ENCODE measurements around the gene PHACTR2.

PHACTR2 gene

GRCh38 chr6:143718472-143718871, 40.7 kb downstream of the PHACTR2 start:
- H2BK12ac ChIP-seq (ENCODE audit: low read length), result no peak overlapping the region
- H2BK120ac ChIP-seq (ENCODE audit: low read depth, low read length), result no peak overlapping the region
- no peaks in the 10 kb centered on the region for H3K79me1 ChIP-seq (ENCODE audit: low read depth, low read length)
- H2AK5ac ChIP-seq (ENCODE audit: low read depth, low read length), result no peak overlapping the region
- no peak overlapping the region for H3K18ac ChIP-seq (ENCODE audit: low read length)
- no peaks in the 10 kb centered on the region for H3K27me3 ChIP-seq (ENCODE audit: control insufficient read depth in 3 of 3, insufficient read depth in 3 of 3, low read depth in 1 of 3, low read length in 3 of 3)
- H4K8ac ChIP-seq (ENCODE audit: low read depth, low read length), result no peak overlapping the region
- H3K9ac ChIP-seq (ENCODE audit: low read depth, low read length, poor library complexity), result no peak overlapping the region
- no peak overlapping the region for H3K23ac ChIP-seq (ENCODE audit: low read depth, low read length, poor library complexity)
- no peak overlapping the region for H2BK15ac ChIP-seq (ENCODE audit: low read length)
- no peak for DNase-seq (ENCODE audit: low spot score)
- no peak overlapping the region for H3K4ac ChIP-seq (ENCODE audit: low read length)
- H4K91ac ChIP-seq (ENCODE audit: low read depth, low read length, poor library complexity), result no peak overlapping the region
- no CpG with 5 or more reads among the region's 1 CpG for WGBS, 2 donors (ENCODE audit: extremely low coverage in 2 of 2, insufficient read length in 2 of 2, insufficient replicate concordance in 1 of 2)
- no peak overlapping the region for H3K4me2 ChIP-seq (ENCODE audit: insufficient read depth, low read length, poor library complexity, severe bottlenecking)
- H3K9me3 ChIP-seq (replicated peaks in 1 of 2; ENCODE audit: control insufficient read depth in 2 of 2, insufficient read depth in 1 of 2, low read depth in 1 of 2, low read length in 2 of 2), result no peaks in the 10 kb centered on the region
- H3K36me3 ChIP-seq (replicated peaks in 1 of 2; ENCODE audit: control insufficient read depth in 2 of 2, insufficient read depth in 2 of 2, low read length in 2 of 2), result peaks cover 0 to 13% of the 10 kb centered on the region in 2 donors
- no peak overlapping the region for H3K27ac ChIP-seq (replicated peaks; ENCODE audit: low read length)
- no peak overlapping the region for H3K14ac ChIP-seq (ENCODE audit: low read length)
- no peak overlapping the region for H2AFZ ChIP-seq (ENCODE audit: low read length)
- H3K4me3 ChIP-seq (ENCODE audit: low read length in 2 of 2), result no peak overlapping the region
- H3K4me1 ChIP-seq (ENCODE audit: control insufficient read depth in 2 of 2, insufficient read depth in 1 of 2, low read depth in 1 of 2, low read length in 2 of 2), result no peaks in the 10 kb centered on the region
- H2BK5ac ChIP-seq (ENCODE audit: low read length), result no peak overlapping the region

GRCh38 chr6:143721642-143722041, 43.9 kb downstream of the PHACTR2 start:
- Histone ChIP-seq H3K4me3 (ENCODE audit: low read length in 2 of 2) (no peak overlapping the region), H3K36me3 (replicated peaks in 1 of 2; ENCODE audit: control insufficient read depth in 2 of 2, insufficient read depth in 2 of 2, low read length in 2 of 2) (peaks cover 0 to 21% of the 10 kb centered on the region in 2 donors), H3K79me1 (ENCODE audit: low read depth, low read length) (no peaks in the 10 kb centered on the region), H3K27me3 (ENCODE audit: control insufficient read depth in 3 of 3, insufficient read depth in 3 of 3, low read depth in 1 of 3, low read length in 3 of 3) (no peaks in the 10 kb centered on the region), H2BK12ac (ENCODE audit: low read length) (no peak overlapping the region), H3K23ac (ENCODE audit: low read depth, low read length, poor library complexity) (no peak overlapping the region), H3K9ac (ENCODE audit: low read depth, low read length, poor library complexity) (no peak overlapping the region), H3K14ac (ENCODE audit: low read length) (no peak overlapping the region), H3K4ac (ENCODE audit: low read length) (no peak overlapping the region), H3K4me1 (ENCODE audit: control insufficient read depth in 2 of 2, insufficient read depth in 1 of 2, low read depth in 1 of 2, low read length in 2 of 2) (no peaks in the 10 kb centered on the region), H2BK120ac (ENCODE audit: low read depth, low read length) (no peak overlapping the region), H2AK5ac (ENCODE audit: low read depth, low read length) (no peak overlapping the region), H4K8ac (ENCODE audit: low read depth, low read length) (no peak overlapping the region), H3K27ac (replicated peaks; ENCODE audit: low read length) (no peak overlapping the region), H3K18ac (ENCODE audit: low read length) (no peak overlapping the region), H2AFZ (ENCODE audit: low read length) (no peak overlapping the region), H2BK15ac (ENCODE audit: low read length) (no peak overlapping the region), H4K91ac (ENCODE audit: low read depth, low read length, poor library complexity) (no peak overlapping the region), H3K4me2 (ENCODE audit: insufficient read depth, low read length, poor library complexity, severe bottlenecking) (no peak overlapping the region), H2BK5ac (ENCODE audit: low read length) (no peak overlapping the region), H3K9me3 (replicated peaks in 1 of 2; ENCODE audit: control insufficient read depth in 2 of 2, insufficient read depth in 1 of 2, low read depth in 1 of 2, low read length in 2 of 2) (peaks cover 0 to 7% of the 10 kb centered on the region in 2 donors)
- DNase-seq (ENCODE audit: low spot score), result no peak

GRCh38 chr6:143724876-143725275, 47.1 kb downstream of the PHACTR2 start:
- H3K79me1 ChIP-seq (ENCODE audit: low read depth, low read length), result no peaks in the 10 kb centered on the region
- no peak overlapping the region for H3K4me3 ChIP-seq (ENCODE audit: low read length in 2 of 2)
- peaks cover 0 to 21% of the 10 kb centered on the region in 2 donors for H3K36me3 ChIP-seq (replicated peaks in 1 of 2; ENCODE audit: control insufficient read depth in 2 of 2, insufficient read depth in 2 of 2, low read length in 2 of 2)
- H3K4me1 ChIP-seq (ENCODE audit: control insufficient read depth in 2 of 2, insufficient read depth in 1 of 2, low read depth in 1 of 2, low read length in 2 of 2), result no peaks in the 10 kb centered on the region
- H3K18ac ChIP-seq (ENCODE audit: low read length), result no peak overlapping the region
- DNase-seq (ENCODE audit: low spot score), result no peak
- no peak overlapping the region for H4K8ac ChIP-seq (ENCODE audit: low read depth, low read length)
- no peak overlapping the region for H3K4me2 ChIP-seq (ENCODE audit: insufficient read depth, low read length, poor library complexity, severe bottlenecking)
- no peak overlapping the region for H3K9ac ChIP-seq (ENCODE audit: low read depth, low read length, poor library complexity)
- H2BK120ac ChIP-seq (ENCODE audit: low read depth, low read length), result no peak overlapping the region
- H3K27ac ChIP-seq (replicated peaks; ENCODE audit: low read length), result no peak overlapping the region
- no peak overlapping the region for H2AFZ ChIP-seq (ENCODE audit: low read length)
- H3K4ac ChIP-seq (ENCODE audit: low read length), result no peak overlapping the region
- no peaks in the 10 kb centered on the region for H3K27me3 ChIP-seq (ENCODE audit: control insufficient read depth in 3 of 3, insufficient read depth in 3 of 3, low read depth in 1 of 3, low read length in 3 of 3)
- no peak overlapping the region for H3K14ac ChIP-seq (ENCODE audit: low read length)
- WGBS, 2 donors (ENCODE audit: extremely low coverage in 2 of 2, insufficient read length in 2 of 2, insufficient replicate concordance in 1 of 2), result no CpG with 5 or more reads among the region's 5 CpGs
- no peak overlapping the region for H4K91ac ChIP-seq (ENCODE audit: low read depth, low read length, poor library complexity)
- H2AK5ac ChIP-seq (ENCODE audit: low read depth, low read length), result no peak overlapping the region
- H3K9me3 ChIP-seq (replicated peaks in 1 of 2; ENCODE audit: control insufficient read depth in 2 of 2, insufficient read depth in 1 of 2, low read depth in 1 of 2, low read length in 2 of 2), result peaks cover 0 to 15% of the 10 kb centered on the region in 2 donors
- H2BK12ac ChIP-seq (ENCODE audit: low read length), result no peak overlapping the region
- H2BK15ac ChIP-seq (ENCODE audit: low read length), result no peak overlapping the region
- H2BK5ac ChIP-seq (ENCODE audit: low read length), result no peak overlapping the region
- no peak overlapping the region for H3K23ac ChIP-seq (ENCODE audit: low read depth, low read length, poor library complexity)

GRCh38 chr6:143726015-143726647, 48.4 kb downstream of the PHACTR2 start:
- Histone ChIP-seq H3K4me2 (ENCODE audit: insufficient read depth, low read length, poor library complexity, severe bottlenecking) (no peak overlapping the region), H4K91ac (ENCODE audit: low read depth, low read length, poor library complexity) (no peak overlapping the region), H2BK5ac (ENCODE audit: low read length) (no peak overlapping the region), H3K79me1 (ENCODE audit: low read depth, low read length) (no peaks in the 10 kb centered on the region), H3K9me3 (replicated peaks in 1 of 2; ENCODE audit: control insufficient read depth in 2 of 2, insufficient read depth in 1 of 2, low read depth in 1 of 2, low read length in 2 of 2) (peaks cover 0 to 15% of the 10 kb centered on the region in 2 donors), H4K8ac (ENCODE audit: low read depth, low read length) (no peak overlapping the region), H3K23ac (ENCODE audit: low read depth, low read length, poor library complexity) (no peak overlapping the region), H2BK120ac (ENCODE audit: low read depth, low read length) (no peak overlapping the region), H3K4ac (ENCODE audit: low read length) (no peak overlapping the region), H3K4me3 (ENCODE audit: low read length in 2 of 2) (no peak overlapping the region), H3K36me3 (replicated peaks in 1 of 2; ENCODE audit: control insufficient read depth in 2 of 2, insufficient read depth in 2 of 2, low read length in 2 of 2) (peaks cover 0 to 17% of the 10 kb centered on the region in 2 donors), H3K14ac (ENCODE audit: low read length) (no peak overlapping the region), H3K4me1 (ENCODE audit: control insufficient read depth in 2 of 2, insufficient read depth in 1 of 2, low read depth in 1 of 2, low read length in 2 of 2) (no peaks in the 10 kb centered on the region), H2AK5ac (ENCODE audit: low read depth, low read length) (no peak overlapping the region), H3K9ac (ENCODE audit: low read depth, low read length, poor library complexity) (no peak overlapping the region), H3K27ac (replicated peaks; ENCODE audit: low read length) (no peak overlapping the region), H2BK12ac (ENCODE audit: low read length) (no peak overlapping the region), H2AFZ (ENCODE audit: low read length) (no peak overlapping the region), H2BK15ac (ENCODE audit: low read length) (no peak overlapping the region), H3K27me3 (ENCODE audit: control insufficient read depth in 3 of 3, insufficient read depth in 3 of 3, low read depth in 1 of 3, low read length in 3 of 3) (no peaks in the 10 kb centered on the region), H3K18ac (ENCODE audit: low read length) (no peak overlapping the region)
- DNase-seq (ENCODE audit: low spot score), result no peak
- WGBS, 2 donors (ENCODE audit: extremely low coverage in 2 of 2, insufficient read length in 2 of 2, insufficient replicate concordance in 1 of 2), result no CpG with 5 or more reads among the region's 2 CpGs
